ENCODE data around the gene FBLN7. TPM values are rescaled to one million over a fixed set of nuclear protein-coding genes. Genes with fewer than 3 reads are reported as not detected.

The FBLN7 gene
- total RNA-seq, 1 experiment from 2014 or later = 0.07 TPM

GRCh38 chr2:112175333-112175732 lies 37.1 kb downstream of the FBLN7 start:
- Histone ChIP-seq H3K27ac (ENCODE audit: low read length) (no peak overlapping the region), H2AFZ (ENCODE audit: low read length) (no peak overlapping the region), H3K36me3 (ENCODE audit: insufficient read depth, low read length) (no peaks in the 10 kb centered on the region), H3K4me3 (ENCODE audit: low read length) (no peak overlapping the region), H3K27me3 (ENCODE audit: low read length) (no peaks in the 10 kb centered on the region), H3K79me2 (ENCODE audit: low read length) (no peaks in the 10 kb centered on the region), H3K9me2 (replicated peaks; ENCODE audit: insufficient read depth, low read length) (no peaks in the 10 kb centered on the region), H3K9ac (ENCODE audit: low read length) (no peak overlapping the region), H3K9me3 (ENCODE audit: low read length) (no peaks in the 10 kb centered on the region), H3K4me2 (ENCODE audit: low read depth, low read length, poor library complexity, severe bottlenecking) (no peak overlapping the region), H3K4me1 (ENCODE audit: low read length) (no peaks in the 10 kb centered on the region), H4K20me1 (ENCODE audit: insufficient read depth, low read depth, low read length) (no peaks in the 10 kb centered on the region)
- no peak for DNase-seq

GRCh38 chr2:112175958-112176573 lies 37.9 kb downstream of the FBLN7 start:
- no peaks in the 10 kb centered on the region for H3K4me1 ChIP-seq (ENCODE audit: low read length)
- DNase-seq = no peak
- no peaks in the 10 kb centered on the region for H4K20me1 ChIP-seq (ENCODE audit: insufficient read depth, low read depth, low read length)
- H3K9ac ChIP-seq (ENCODE audit: low read length) = no peak overlapping the region
- H3K9me3 ChIP-seq (ENCODE audit: low read length) = no peaks in the 10 kb centered on the region
- no peak overlapping the region for H3K4me3 ChIP-seq (ENCODE audit: low read length)
- no peaks in the 10 kb centered on the region for H3K27me3 ChIP-seq (ENCODE audit: low read length)
- H3K79me2 ChIP-seq (ENCODE audit: low read length) = no peaks in the 10 kb centered on the region
- no peak overlapping the region for H3K27ac ChIP-seq (ENCODE audit: low read length)
- no peaks in the 10 kb centered on the region for H3K36me3 ChIP-seq (ENCODE audit: insufficient read depth, low read length)
- no peak overlapping the region for H3K4me2 ChIP-seq (ENCODE audit: low read depth, low read length, poor library complexity, severe bottlenecking)
- H3K9me2 ChIP-seq (replicated peaks; ENCODE audit: insufficient read depth, low read length) = no peaks in the 10 kb centered on the region
- no peak overlapping the region for H2AFZ ChIP-seq (ENCODE audit: low read length)

DNA sequence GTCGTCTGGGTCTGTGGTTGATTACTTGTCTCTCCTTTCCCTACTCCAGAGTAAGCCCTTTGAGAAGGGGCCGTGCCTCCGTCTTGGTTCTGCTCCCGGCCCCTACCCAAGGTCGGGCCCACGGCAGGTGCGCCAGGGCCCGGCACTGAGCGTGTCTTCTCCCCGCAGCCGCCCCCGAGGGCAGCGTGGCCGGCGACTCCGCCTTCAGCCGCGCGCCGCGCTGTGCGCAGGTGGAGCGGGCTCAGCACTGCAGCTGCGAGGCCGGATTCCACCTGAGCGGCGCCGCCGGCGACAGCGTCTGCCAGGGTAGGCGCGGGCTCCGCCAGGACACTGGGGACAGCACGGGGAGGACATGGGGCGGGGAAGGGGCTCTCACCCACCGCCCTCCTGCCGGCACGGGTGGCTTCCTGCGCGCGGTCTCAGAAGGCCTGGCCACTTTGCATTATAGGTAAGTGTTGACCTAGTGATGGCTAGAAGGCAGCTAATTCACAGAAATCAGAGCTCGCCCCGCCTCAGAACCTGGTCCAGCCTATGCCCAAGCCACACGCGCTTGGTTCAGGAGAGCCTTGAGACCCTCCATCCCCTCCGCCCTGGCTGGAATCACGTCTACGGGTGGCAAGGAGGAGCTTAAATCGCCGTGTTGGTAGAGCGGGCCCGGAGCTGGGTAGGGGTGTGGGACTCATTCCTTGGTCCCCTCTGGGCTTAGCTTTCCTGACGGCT lies 43.5 kb downstream of the FBLN7 start:
- Histone ChIP-seq H3K9ac (ENCODE audit: low read length) (no peak overlapping the region), H3K4me1 (ENCODE audit: low read length) (no peaks in the 10 kb centered on the region; the same call in 1 of the 2 replicates), H3K36me3 (ENCODE audit: insufficient read depth, low read length) (no peaks in the 10 kb centered on the region), H3K9me3 (ENCODE audit: low read length) (no peaks in the 10 kb centered on the region), H3K4me2 (ENCODE audit: low read depth, low read length, poor library complexity, severe bottlenecking) (no peak overlapping the region), H3K4me3 (ENCODE audit: low read length) (no peak overlapping the region), H3K9me2 (replicated peaks; ENCODE audit: insufficient read depth, low read length) (no peaks in the 10 kb centered on the region), H3K79me2 (ENCODE audit: low read length) (no peaks in the 10 kb centered on the region), H3K27ac (ENCODE audit: low read length) (no peak overlapping the region), H4K20me1 (ENCODE audit: insufficient read depth, low read depth, low read length) (no peaks in the 10 kb centered on the region), H2AFZ (ENCODE audit: low read length) (no peak overlapping the region), H3K27me3 (ENCODE audit: low read length) (no peaks in the 10 kb centered on the region)
- no peak for DNase-seq

DNA sequence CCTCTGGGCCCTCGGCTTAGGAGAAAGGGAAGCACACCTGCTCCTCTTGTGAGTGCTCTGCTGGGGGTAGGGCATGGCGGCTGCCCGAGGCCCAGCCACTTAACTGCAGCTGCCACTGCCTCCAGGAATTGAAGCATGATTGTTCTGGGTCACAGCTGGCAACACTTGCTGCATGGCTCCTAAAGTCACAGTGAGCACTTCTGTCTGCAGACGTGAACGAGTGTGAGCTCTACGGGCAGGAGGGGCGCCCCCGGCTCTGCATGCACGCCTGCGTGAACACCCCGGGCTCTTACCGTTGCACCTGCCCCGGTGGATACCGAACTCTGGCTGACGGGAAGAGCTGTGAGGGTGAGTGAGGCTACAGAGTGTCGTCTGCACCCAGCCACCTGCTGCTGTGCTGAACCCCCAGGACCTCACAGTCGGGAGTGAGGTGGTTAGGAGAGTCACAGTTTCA lies 44.4 kb downstream of the FBLN7 start:
- no peak overlapping the region for H3K4me3 ChIP-seq (ENCODE audit: low read length)
- no peaks in the 10 kb centered on the region for H3K27me3 ChIP-seq (ENCODE audit: low read length)
- no peak overlapping the region for H3K4me2 ChIP-seq (ENCODE audit: low read depth, low read length, poor library complexity, severe bottlenecking)
- no peaks in the 10 kb centered on the region for H3K36me3 ChIP-seq (ENCODE audit: insufficient read depth, low read length)
- no peak overlapping the region for H2AFZ ChIP-seq (ENCODE audit: low read length)
- no peaks in the 10 kb centered on the region for H3K9me3 ChIP-seq (ENCODE audit: low read length)
- H4K20me1 ChIP-seq (ENCODE audit: insufficient read depth, low read depth, low read length) = no peaks in the 10 kb centered on the region
- no peak for DNase-seq
- H3K4me1 ChIP-seq (ENCODE audit: low read length) = no peaks in the 10 kb centered on the region; the same call in 1 of the 2 replicates
- H3K9me2 ChIP-seq (replicated peaks; ENCODE audit: insufficient read depth, low read length) = no peaks in the 10 kb centered on the region
- no peak overlapping the region for H3K9ac ChIP-seq (ENCODE audit: low read length)
- no peaks in the 10 kb centered on the region for H3K79me2 ChIP-seq (ENCODE audit: low read length)
- H3K27ac ChIP-seq (ENCODE audit: low read length) = no peak overlapping the region

GRCh38 chr2:112183327-112184025 lies 45.3 kb downstream of the FBLN7 start:
- peaks cover 4% of the 10 kb centered on the region; the same call in 1 of the 2 replicates for H3K4me1 ChIP-seq (ENCODE audit: low read length)
- DNase-seq = no peak

GRCh38 chr2:112184121-112184520 lies 45.9 kb downstream of the FBLN7 start:
- no peak overlapping the region for H3K4me3 ChIP-seq (ENCODE audit: low read length)
- no peaks in the 10 kb centered on the region for H4K20me1 ChIP-seq (ENCODE audit: insufficient read depth, low read depth, low read length)
- H3K36me3 ChIP-seq (ENCODE audit: insufficient read depth, low read length) = no peaks in the 10 kb centered on the region
- no peak overlapping the region for H3K27ac ChIP-seq (ENCODE audit: low read length)
- H3K4me1 ChIP-seq (ENCODE audit: low read length) = peaks cover 4% of the 10 kb centered on the region; the same call in 1 of the 2 replicates
- no peaks in the 10 kb centered on the region for H3K27me3 ChIP-seq (ENCODE audit: low read length)
- no peak overlapping the region for H2AFZ ChIP-seq (ENCODE audit: low read length)
- no peaks in the 10 kb centered on the region for H3K9me2 ChIP-seq (replicated peaks; ENCODE audit: insufficient read depth, low read length)
- no peaks in the 10 kb centered on the region for H3K9me3 ChIP-seq (ENCODE audit: low read length)
- no peak overlapping the region for H3K4me2 ChIP-seq (ENCODE audit: low read depth, low read length, poor library complexity, severe bottlenecking)
- no peak for DNase-seq
- no peak overlapping the region for H3K9ac ChIP-seq (ENCODE audit: low read length)
- no peaks in the 10 kb centered on the region for H3K79me2 ChIP-seq (ENCODE audit: low read length)

More at GRCh38 chr2:112183327-112184025, 45.3 kb downstream of the FBLN7 start:
- H3K27ac ChIP-seq (ENCODE audit: low read length) = no peak overlapping the region
- no peaks in the 10 kb centered on the region for H4K20me1 ChIP-seq (ENCODE audit: insufficient read depth, low read depth, low read length)
- H3K4me2 ChIP-seq (ENCODE audit: low read depth, low read length, poor library complexity, severe bottlenecking) = no peak overlapping the region
- H3K27me3 ChIP-seq (ENCODE audit: low read length) = no peaks in the 10 kb centered on the region
- no peak overlapping the region for H3K4me3 ChIP-seq (ENCODE audit: low read length)
- no peak overlapping the region for H2AFZ ChIP-seq (ENCODE audit: low read length)
- H3K79me2 ChIP-seq (ENCODE audit: low read length) = no peaks in the 10 kb centered on the region
- H3K9ac ChIP-seq (ENCODE audit: low read length) = no peak overlapping the region
- no peaks in the 10 kb centered on the region for H3K9me3 ChIP-seq (ENCODE audit: low read length)
- H3K9me2 ChIP-seq (replicated peaks; ENCODE audit: insufficient read depth, low read length) = no peaks in the 10 kb centered on the region
- H3K36me3 ChIP-seq (ENCODE audit: insufficient read depth, low read length) = no peaks in the 10 kb centered on the region

GRCh38 chr2:112185131-112185530 lies 46.9 kb downstream of the FBLN7 start:
- Histone ChIP-seq H3K9me3 (ENCODE audit: low read length) (no peaks in the 10 kb centered on the region), H2AFZ (ENCODE audit: low read length) (no peak overlapping the region), H3K4me1 (ENCODE audit: low read length) (peaks cover 4% of the 10 kb centered on the region; the same call in 1 of the 2 replicates), H3K27ac (ENCODE audit: low read length) (no peak overlapping the region), H3K9me2 (replicated peaks; ENCODE audit: insufficient read depth, low read length) (no peaks in the 10 kb centered on the region), H3K4me2 (ENCODE audit: low read depth, low read length, poor library complexity, severe bottlenecking) (no peak overlapping the region), H3K27me3 (ENCODE audit: low read length) (no peaks in the 10 kb centered on the region), H4K20me1 (ENCODE audit: insufficient read depth, low read depth, low read length) (no peaks in the 10 kb centered on the region), H3K36me3 (ENCODE audit: insufficient read depth, low read length) (no peaks in the 10 kb centered on the region), H3K4me3 (ENCODE audit: low read length) (no peak overlapping the region), H3K79me2 (ENCODE audit: low read length) (no peaks in the 10 kb centered on the region), H3K9ac (ENCODE audit: low read length) (no peak overlapping the region)
- DNase-seq = no peak

DNA sequence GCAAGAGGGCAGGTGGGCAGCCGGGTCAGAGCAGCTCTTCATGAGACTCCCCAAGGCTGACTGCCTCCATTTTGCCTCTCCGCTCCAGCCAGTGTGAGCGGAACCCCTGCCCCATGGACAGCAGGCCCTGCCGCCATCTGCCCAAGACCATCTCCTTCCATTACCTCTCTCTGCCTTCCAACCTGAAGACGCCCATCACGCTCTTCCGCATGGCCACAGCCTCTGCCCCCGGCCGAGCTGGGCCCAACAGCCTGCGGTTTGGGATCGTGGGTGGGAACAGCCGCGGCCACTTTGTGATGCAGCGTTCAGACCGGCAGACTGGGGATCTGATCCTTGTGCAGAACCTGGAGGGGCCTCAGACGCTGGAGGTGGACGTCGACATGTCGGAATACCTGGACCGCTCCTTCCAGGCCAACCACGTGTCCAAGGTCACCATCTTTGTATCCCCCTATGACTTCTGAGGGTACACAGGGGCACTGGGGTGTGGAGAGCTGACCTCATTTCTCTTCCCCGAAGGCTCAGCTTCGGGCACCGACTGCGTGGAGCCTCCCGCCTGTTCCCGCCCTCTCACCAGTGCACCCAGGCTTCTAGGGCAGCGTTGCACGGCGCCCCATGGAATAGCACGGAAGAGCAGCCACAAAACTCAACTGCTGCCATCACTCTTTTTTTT lies 49.0 kb downstream of the FBLN7 start:
- H4K20me1 ChIP-seq (ENCODE audit: insufficient read depth, low read depth, low read length) = no peaks in the 10 kb centered on the region
- no peaks in the 10 kb centered on the region for H3K9me3 ChIP-seq (ENCODE audit: low read length)
- DNase-seq = no peak
- no peak overlapping the region for H3K27ac ChIP-seq (ENCODE audit: low read length)
- H3K4me3 ChIP-seq (ENCODE audit: low read length) = no peak overlapping the region
- H3K79me2 ChIP-seq (ENCODE audit: low read length) = no peaks in the 10 kb centered on the region
- H2AFZ ChIP-seq (ENCODE audit: low read length) = no peak overlapping the region
- H3K4me2 ChIP-seq (ENCODE audit: low read depth, low read length, poor library complexity, severe bottlenecking) = no peak overlapping the region
- H3K27me3 ChIP-seq (ENCODE audit: low read length) = no peaks in the 10 kb centered on the region
- peaks cover 4% of the 10 kb centered on the region; the same call in 1 of the 2 replicates for H3K4me1 ChIP-seq (ENCODE audit: low read length)
- no peak overlapping the region for H3K9ac ChIP-seq (ENCODE audit: low read length)
- no peaks in the 10 kb centered on the region for H3K36me3 ChIP-seq (ENCODE audit: insufficient read depth, low read length)
- H3K9me2 ChIP-seq (replicated peaks; ENCODE audit: insufficient read depth, low read length) = no peaks in the 10 kb centered on the region
